HepG2 (cell line): ENCODE measurements around the gene HES1. TPM values are rescaled to one million over a fixed set of nuclear protein-coding genes. Genes with fewer than 3 reads are reported as not detected.
A peak's percentile ranks its signal among the peaks of the same experiment; 100 is the strongest.

Experiments
- GABPA ChIP-seq, 2 experiments: IDR thresholded peaks; 2 replicates each; pipeline ENCODE4 v1.6.1; 2011 to 2016; ENCODE audit warnings: low read depth in 2 of 2, low read length in 1 of 2, missing biosample characterization in 1 of 2, missing genetic modification characterization in 1 of 2
- MED13 ChIP-seq: sonication (generic); formaldehyde crosslinking; IDR thresholded peaks from 2 replicates; pipeline ENCODE4 v1.5.0; 2020; ENCODE audit warnings: missing genetic modification reagents
- NFE2L2 ChIP-seq: fragments of 150-350 bp; IDR thresholded peaks from 2 replicates; pipeline ENCODE4 v1.6.1; 2014; ENCODE audit warnings: low read length
- TCF7 ChIP-seq: sonication (generic); IDR thresholded peaks from 2 replicates; pipeline ENCODE4 v1.6.1; 2016; ENCODE audit warnings: antibody characterized with exemption, low read depth
- ZBTB2 ChIP-seq: sonication (generic); formaldehyde crosslinking; IDR thresholded peaks from 2 replicates; pipeline ENCODE4 v1.8.0; 2022; ENCODE audit warnings: low read depth, missing genetic modification reagents
- ZBTB44 ChIP-seq: sonication (generic); formaldehyde crosslinking; IDR thresholded peaks from 2 replicates; pipeline ENCODE4 v1.4.0; 2020; ENCODE audit warnings: missing genetic modification reagents
- ZNF407 ChIP-seq: sonication (generic); formaldehyde crosslinking; IDR thresholded peaks from one replicate; pipeline ENCODE4 v1.5.1; 2020; ENCODE audit warnings: mild to moderate bottlenecking, missing genetic modification reagents; ENCODE audit errors: not compliant biosample characterization
- ZNF503 ChIP-seq: sonication (generic); formaldehyde crosslinking; IDR thresholded peaks from 2 replicates; pipeline ENCODE4 v1.4.0; 2020; ENCODE audit warnings: missing genetic modification reagents
- ZNF609 ChIP-seq: sonication (generic); formaldehyde crosslinking; IDR thresholded peaks from 2 replicates; pipeline ENCODE4 v1.4.0; 2020; ENCODE audit warnings: mild to moderate bottlenecking, missing genetic modification reagents, borderline replicate concordance
- polyA plus RNA-seq, 8 experiments: library from polyadenylated mRNA; depleted of rRNA in 3 of 8; stranded (reverse) in 7 of 8; unstranded in 1 of 8; fragments of >200 nt; fragmentation: Illumina TruSeq in 4 of 8; extraction: Trizol in 4 of 8; gene quantifications; 2 replicates each; pipeline versions ENCODE4 v1.2.1 to v1.2.3, GENCODE V29; 2011 to 2016; ENCODE audit warnings: low read depth in 4 of 8, missing spikeins in 1 of 8, mixed read lengths in 1 of 8; ENCODE audit not compliant: insufficient read depth in 1 of 8
- total RNA-seq, 5 experiments: library from RNA; depleted of rRNA; stranded (reverse); fragments of >200 nt; fragmentation: Illumina TruSeq; extraction: Trizol; gene quantifications; 2 replicates each; pipeline ENCODE4 v1.2.3, GENCODE V29; 2016; ENCODE audit warnings: low read depth in 1 of 5

HES1 gene
- total and polyA plus RNA-seq, 2 of the 13 experiments (the other 11 are each of a cell fraction or from before 2014, with no cell fraction given), result 15.4 to 19.8 TPM

- peak; percentile 25; the same call in 1 of the 2 replicates for TF ChIP-seq ZNF609 (CRISPR knock-in tag)
- no peak for TF ChIP-seq ZNF407
- TF ChIP-seq ZBTB2 (CRISPR knock-in tag), result peak; percentile 55; the same call in 1 of the 2 replicates
- TF ChIP-seq ZNF503, result 0 out of 2 replicates have a peak, but pooled peaks have one; percentile 50
- no peak for TF ChIP-seq ZBTB44
- peak; percentile 38; the same call in 1 of the 2 replicates for TF ChIP-seq TCF7
- no peak for TF ChIP-seq GABPA (IDR thresholded peaks at IDR 0.05; ENCODE audit: low read depth, low read length)
- peak; percentile 54; the same call in 1 of the 2 replicates for TF ChIP-seq GABPA (CRISPR knock-in tag; IDR thresholded peaks at IDR 0.05; ENCODE audit: low read depth)
- no peak for TF ChIP-seq NFE2L2
- TF ChIP-seq MED13, result no peak
These were observed 2.2 kb upstream of the HES1 start (continued) for GRCh38 chr3:194133661-194134230.
